ENCODE results near the gene CRACDL. TPM values are rescaled to one million over a fixed set of nuclear protein-coding genes. Genes with fewer than 3 reads are reported as not detected.

CRACDL gene
- total RNA-seq, 1 donor from 2014 or later = 6.2 TPM

DNA sequence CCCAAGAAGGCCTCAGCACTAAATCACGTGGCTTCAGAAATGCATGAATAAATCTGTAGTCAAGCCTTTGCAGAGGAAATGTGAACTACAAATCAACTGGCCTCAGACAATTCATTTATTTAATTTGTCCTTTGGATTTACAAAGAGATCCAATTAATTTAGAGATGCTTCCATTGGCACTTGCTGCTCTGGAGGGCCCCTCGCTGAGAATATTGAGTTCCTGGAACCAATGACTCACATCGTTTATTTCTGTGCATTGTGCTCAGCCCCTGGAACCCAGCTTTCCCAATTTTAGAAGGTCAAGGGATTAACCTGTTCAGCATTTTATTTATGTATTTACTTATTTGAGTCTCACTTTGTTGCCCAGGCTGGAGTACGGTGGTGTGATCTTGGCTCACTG, 157.9 kb downstream of the CRACDL start:
- no peak for DNase-seq (ENCODE audit: extremely low spot score, unreplicated experiment)
- Mint-ChIP-seq H3K27me3 (no peaks in the 10 kb centered on the region), H3K4me1 (ENCODE audit: unreplicated experiment) (no peaks in the 10 kb centered on the region), H3K27ac (no peak overlapping the region), H3K36me3 (no peaks in the 10 kb centered on the region), H3K9me3 (peaks cover 5% of the 10 kb centered on the region), H3K4me3 (no peak overlapping the region)
- TF ChIP-seq, protein P1, sequence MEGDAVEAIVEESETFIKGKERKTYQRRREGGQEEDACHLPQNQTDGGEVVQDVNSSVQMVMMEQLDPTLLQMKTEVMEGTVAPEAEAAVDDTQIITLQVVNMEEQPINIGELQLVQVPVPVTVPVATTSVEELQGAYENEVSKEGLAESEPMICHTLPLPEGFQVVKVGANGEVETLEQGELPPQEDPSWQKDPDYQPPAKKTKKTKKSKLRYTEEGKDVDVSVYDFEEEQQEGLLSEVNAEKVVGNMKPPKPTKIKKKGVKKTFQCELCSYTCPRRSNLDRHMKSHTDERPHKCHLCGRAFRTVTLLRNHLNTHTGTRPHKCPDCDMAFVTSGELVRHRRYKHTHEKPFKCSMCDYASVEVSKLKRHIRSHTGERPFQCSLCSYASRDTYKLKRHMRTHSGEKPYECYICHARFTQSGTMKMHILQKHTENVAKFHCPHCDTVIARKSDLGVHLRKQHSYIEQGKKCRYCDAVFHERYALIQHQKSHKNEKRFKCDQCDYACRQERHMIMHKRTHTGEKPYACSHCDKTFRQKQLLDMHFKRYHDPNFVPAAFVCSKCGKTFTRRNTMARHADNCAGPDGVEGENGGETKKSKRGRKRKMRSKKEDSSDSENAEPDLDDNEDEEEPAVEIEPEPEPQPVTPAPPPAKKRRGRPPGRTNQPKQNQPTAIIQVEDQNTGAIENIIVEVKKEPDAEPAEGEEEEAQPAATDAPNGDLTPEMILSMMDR (conservative IDR thresholded peaks at IDR 0.05) = no peak

GRCh38 chr2:98777710-98778109, 158.3 kb downstream of the CRACDL start:
- Mint-ChIP-seq H3K4me1 (ENCODE audit: unreplicated experiment) (no peaks in the 10 kb centered on the region), H3K27ac (no peak overlapping the region), H3K36me3 (no peaks in the 10 kb centered on the region), H3K9me3 (peaks cover 5% of the 10 kb centered on the region), H3K27me3 (no peaks in the 10 kb centered on the region), H3K4me3 (no peak overlapping the region)
- no peak for DNase-seq (ENCODE audit: extremely low spot score, unreplicated experiment)
- TF ChIP-seq, protein P1 (conservative IDR thresholded peaks at IDR 0.05) = no peak

- Mint-ChIP-seq H3K4me1 (ENCODE audit: unreplicated experiment) (peaks cover 3% of the 10 kb centered on the region), H3K9me3 (peaks cover 5% of the 10 kb centered on the region), H3K4me3 (no peak overlapping the region), H3K36me3 (no peaks in the 10 kb centered on the region), H3K27me3 (no peaks in the 10 kb centered on the region), H3K27ac (no peak overlapping the region)
- TF ChIP-seq, protein P1 (conservative IDR thresholded peaks at IDR 0.05) = no peak
- no peak for DNase-seq (ENCODE audit: extremely low spot score, unreplicated experiment)
Observed at GRCh38 chr2:98777076-98777475, 158.9 kb downstream of the CRACDL start.

GRCh38 chr2:98776136-98776535, 159.9 kb downstream of the CRACDL start:
- H3K9me3 Mint-ChIP-seq = no peaks in the 10 kb centered on the region
- no peak overlapping the region for H3K4me3 Mint-ChIP-seq
- no peaks in the 10 kb centered on the region for H3K36me3 Mint-ChIP-seq
- peaks cover 8% of the 10 kb centered on the region for H3K4me1 Mint-ChIP-seq (ENCODE audit: unreplicated experiment)
- DNase-seq (ENCODE audit: extremely low spot score, unreplicated experiment) = no peak
- TF ChIP-seq, protein P1 (conservative IDR thresholded peaks at IDR 0.05) = no peak
- no peak overlapping the region for H3K27ac Mint-ChIP-seq
- H3K27me3 Mint-ChIP-seq = no peaks in the 10 kb centered on the region

DNA sequence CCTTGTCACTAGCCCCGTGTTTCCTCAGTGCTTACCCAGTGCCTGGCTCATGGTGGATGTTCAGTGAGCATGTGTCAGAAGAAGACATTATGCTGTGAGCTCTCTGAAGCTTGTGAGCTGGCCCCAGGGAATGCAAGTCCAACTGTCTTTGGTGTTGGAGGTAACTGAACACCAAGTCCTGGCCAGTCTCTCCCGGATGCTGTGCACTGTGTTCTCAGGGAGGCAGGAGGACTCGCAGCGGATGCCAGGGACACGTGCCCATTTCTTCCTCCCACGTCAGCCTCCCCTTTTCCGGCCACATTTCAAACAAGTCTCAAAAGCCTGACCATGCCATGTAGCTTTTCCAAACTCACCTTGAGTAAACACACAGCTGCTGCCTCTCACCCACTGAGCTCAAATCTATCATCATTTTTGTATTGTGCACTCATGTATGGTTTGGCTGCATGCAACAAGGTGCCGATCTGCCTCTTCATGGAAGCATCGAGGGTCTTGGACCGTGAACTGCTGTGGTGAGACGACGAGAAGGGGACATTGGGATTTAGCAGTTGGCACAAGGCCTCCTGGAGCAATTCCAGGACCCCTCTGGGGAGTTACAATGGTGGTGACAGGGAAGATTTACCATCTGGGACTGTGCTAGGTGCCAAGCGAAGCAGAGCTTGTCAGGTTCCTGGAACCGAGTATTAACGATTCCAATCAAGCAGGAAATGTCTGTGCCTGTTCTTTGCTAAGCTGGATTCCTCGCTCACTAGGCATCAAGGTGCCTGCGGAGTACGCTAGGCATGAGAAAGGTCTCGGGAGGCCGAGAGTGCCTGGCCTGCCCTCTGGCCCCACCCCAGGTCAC, 160.7 kb downstream of the CRACDL start:
- TF ChIP-seq, protein P1 (conservative IDR thresholded peaks at IDR 0.05) = no peak
- no peaks in the 10 kb centered on the region for H3K36me3 Mint-ChIP-seq
- no peaks in the 10 kb centered on the region for H3K27me3 Mint-ChIP-seq
- H3K27ac Mint-ChIP-seq = no peak overlapping the region
- no peak for DNase-seq (ENCODE audit: extremely low spot score, unreplicated experiment)
- H3K4me1 Mint-ChIP-seq (ENCODE audit: unreplicated experiment) = peaks cover 8% of the 10 kb centered on the region
- H3K4me3 Mint-ChIP-seq = no peak overlapping the region
- H3K9me3 Mint-ChIP-seq = no peaks in the 10 kb centered on the region

All from type B pancreatic cell (in vitro differentiated cells).